ENCODE measurements around the gene PKN3.

Gene PKN3

GRCh38 chr9:128733256-128733655, 31.0 kb downstream of the PKN3 start:
- no peak for DNase-seq (ENCODE audit: low read depth in 1 of 2, low spot score in 1 of 2)

- no peak for DNase-seq (ENCODE audit: low read depth in 1 of 2, low spot score in 1 of 2)
Observed at GRCh38 chr9:128735373-128735772, 33.1 kb downstream of the PKN3 start.

- no peak for DNase-seq (ENCODE audit: low read depth in 1 of 2, low spot score in 1 of 2)
Observed at GRCh38 chr9:128742401-128742800, 40.1 kb downstream of the PKN3 start.

- DNase-seq (ENCODE audit: low read depth in 1 of 2, low spot score in 1 of 2) = no peak
Observed at GRCh38 chr9:128743421-128743820, 41.1 kb downstream of the PKN3 start.

GRCh38 chr9:128747241-128747640, 44.9 kb downstream of the PKN3 start:
- DNase-seq (ENCODE audit: low read depth in 1 of 2, low spot score in 1 of 2) = no peak

GRCh38 chr9:128750926-128751595, 48.8 kb downstream of the PKN3 start:
- DNase-seq (ENCODE audit: low read depth in 1 of 2, low spot score in 1 of 2) = no peak

- DNase-seq (ENCODE audit: low read depth in 1 of 2, low spot score in 1 of 2) = no peak
Observed at GRCh38 chr9:128753627-128754026, 51.3 kb downstream of the PKN3 start.

- DNase-seq (ENCODE audit: low read depth in 1 of 2, low spot score in 1 of 2) = no peak
Observed at GRCh38 chr9:128757602-128758001, 55.3 kb downstream of the PKN3 start.

- no peak for DNase-seq (ENCODE audit: low read depth in 1 of 2, low spot score in 1 of 2)
Observed at GRCh38 chr9:128762671-128763449, 60.6 kb downstream of the PKN3 start.

GRCh38 chr9:128764361-128764760, 62.1 kb downstream of the PKN3 start:
- DNase-seq (ENCODE audit: low read depth in 1 of 2, low spot score in 1 of 2) = no peak

GRCh38 chr9:128765499-128765898, 63.2 kb downstream of the PKN3 start:
- no peak for DNase-seq (ENCODE audit: low read depth in 1 of 2, low spot score in 1 of 2)

GRCh38 chr9:128768606-128769005, 66.3 kb downstream of the PKN3 start:
- DNase-seq (ENCODE audit: low read depth in 1 of 2, low spot score in 1 of 2) = no peak
